Daoy (cell line): Measurements from ENCODE around the gene KCNS1. TPM values are rescaled to one million over a fixed set of nuclear protein-coding genes. Genes with fewer than 3 reads are reported as not detected.
"Not testable (repeated sequence)": the region's sequence is repeated elsewhere in the genome, so short reads cannot be mapped to it uniquely, and the experiment has no call there.

Experiments
- DNase-seq: peaks from one replicate; pipeline ENCODE4 v3.0.0-alpha.2; 2015; ENCODE audit warnings: low read depth
- total RNA-seq: library from RNA; depleted of rRNA; stranded (reverse); fragments of >200 nt; shearing (Covaris generic); gene quantifications from 2 replicates; pipeline ENCODE4 v1.2.3, GENCODE V29; 2014

The KCNS1 gene
- total RNA-seq, 1 experiment from 2014 or later = not detected

- no peak for DNase-seq
These were observed 19.9 kb downstream of the KCNS1 start for GRCh38 chr20:45080867-45081624.

GRCh38 chr20:45077559-45077958 is 23.4 kb downstream of the KCNS1 start:
- no peak for DNase-seq

- no peak for DNase-seq
These were observed 27.7 kb downstream of the KCNS1 start for GRCh38 chr20:45073221-45073620.

- no peak for DNase-seq
These were observed 28.9 kb downstream of the KCNS1 start for GRCh38 chr20:45072066-45072465.

- no peak for DNase-seq
These were observed 29.8 kb downstream of the KCNS1 start for GRCh38 chr20:45070932-45071632.

- DNase-seq = no peak
These were observed 31.7 kb downstream of the KCNS1 start for GRCh38 chr20:45069261-45069660.

GRCh38 chr20:45067558-45067957 is 33.4 kb downstream of the KCNS1 start:
- DNase-seq = no peak

GRCh38 chr20:45067087-45067486 is 33.8 kb downstream of the KCNS1 start:
- no peak for DNase-seq

GRCh38 chr20:45066372-45066771 is 34.6 kb downstream of the KCNS1 start:
- no peak for DNase-seq

GRCh38 chr20:45064812-45065211 is 36.1 kb downstream of the KCNS1 start:
- DNase-seq = no peak

- DNase-seq = not testable (repeated sequence)
These were observed 37.8 kb downstream of the KCNS1 start for GRCh38 chr20:45063107-45063506.

- DNase-seq = peak; percentile 74
These were observed 39.7 kb downstream of the KCNS1 start for GRCh38 chr20:45061244-45061643.

- no peak for DNase-seq
These were observed 40.6 kb downstream of the KCNS1 start for GRCh38 chr20:45060294-45060693.

- DNase-seq = no peak
These were observed 41.8 kb downstream of the KCNS1 start for GRCh38 chr20:45059022-45059728.

- DNase-seq = no peak
These were observed 42.6 kb downstream of the KCNS1 start for GRCh38 chr20:45058168-45058850.

GRCh38 chr20:45056473-45057173 is 44.3 kb downstream of the KCNS1 start:
- DNase-seq = no peak

GRCh38 chr20:45055056-45055455 is 45.9 kb downstream of the KCNS1 start:
- DNase-seq = no peak

- DNase-seq = no peak
These were observed 47.2 kb downstream of the KCNS1 start for GRCh38 chr20:45053430-45054351.

GRCh38 chr20:45052698-45053429 is 48.1 kb downstream of the KCNS1 start:
- DNase-seq = peak; percentile 27
